B cell (primary cell): ENCODE results near the gene NPPA. TPM values are rescaled to one million over a fixed set of nuclear protein-coding genes. Genes with fewer than 3 reads are reported as not detected.

Experiments used
- ATAC-seq: fragments of 200-7000 bp; cut with Tn5 transposase; one replicate; pipeline ENCODE4 v1.10.0; 2021; ENCODE audit warnings: low read depth, mild to moderate bottlenecking, moderate number of reproducible peaks, moderate library complexity
- CTCF ChIA-PET: fragments of 350-600 bp; sonication (Branson Sonifier 250); formaldehyde crosslinking; loops from one replicate; lab custom pipeline; 2021; ENCODE audit warnings: antibody characterized with exemption, inconsistent platforms; lab: Charles Lee
- POLR2A ChIA-PET: fragments of 350-600 bp; sonication (Branson Sonifier 250); formaldehyde crosslinking; loops from one replicate; lab custom pipeline; 2021; ENCODE audit warnings: antibody characterized with exemption; lab: Charles Lee
- DNase-seq: peaks from one replicate; pipeline ENCODE4 v3.0.0; 2013
- H2AFZ ChIP-seq: 2 replicates; pipeline ENCODE4 v1.6.1; 2012; ENCODE audit warnings: mild to moderate bottlenecking, low read depth, low read length; ENCODE audit not compliant: insufficient read depth, poor library complexity, severe bottlenecking
- H3K27ac ChIP-seq, 2 donors: 1 replicate in 1 of 2; 2 replicates in 1 of 2; pipeline ENCODE4 v1.5.1; 2012 to 2013; ENCODE audit warnings: low read length in 2 of 2, mild to moderate bottlenecking in 2 of 2, moderate library complexity in 1 of 2
- H3K27me3 ChIP-seq, 4 experiments: fragments of 200-600 bp in 1 of 4; sonication (generic) in 1 of 4; replicated peaks in 1 of 4; 1 replicate in 2 of 4; 2 replicates in 2 of 4; pipeline versions ENCODE4 v1.6.1 to v1.7.0; 2013 to 2016; ENCODE audit warnings: low read length in 3 of 4, mild to moderate bottlenecking in 2 of 4, mixed read lengths in 1 of 4, moderate library complexity in 1 of 4; ENCODE audit not compliant: insufficient read depth in 4 of 4, control insufficient read depth in 3 of 4; ENCODE audit errors: control extremely low read depth in 1 of 4
- H3K36me3 ChIP-seq, 2 experiments: replicated peaks in 1 of 2; 1 replicate in 1 of 2; 2 replicates in 1 of 2; pipeline versions ENCODE4 v1.6.1 to v1.7.1; 2013; ENCODE audit warnings: low read length in 1 of 2; ENCODE audit not compliant: insufficient read depth in 2 of 2, control insufficient read depth in 1 of 2; ENCODE audit errors: control extremely low read depth in 1 of 2, extremely low read depth in 1 of 2
- H3K4me1 ChIP-seq, 2 donors: fragments of 200-600 bp in 1 of 2; sonication (generic) in 1 of 2; 1 replicate in 1 of 2; 2 replicates in 1 of 2; pipeline versions ENCODE4 v1.5.1 to v1.6.1; 2013 to 2017; ENCODE audit warnings: low read length in 2 of 2; ENCODE audit not compliant: control insufficient read depth in 2 of 2, insufficient read depth in 2 of 2
- H3K4me2 ChIP-seq: replicated peaks from 2 replicates; pipeline ENCODE3; 2012; ENCODE audit warnings: mild to moderate bottlenecking, low read depth, low read length; ENCODE audit not compliant: poor library complexity, severe bottlenecking
- H3K4me3 ChIP-seq, 5 experiments: fragments of 200-600 bp in 1 of 5; sonication (generic) in 1 of 5; 1 replicate in 3 of 5; 2 replicates in 2 of 5; pipeline versions ENCODE4 v1.5.1 to v1.7.0; 2011 to 2016; ENCODE audit warnings: low read length in 4 of 5, mild to moderate bottlenecking in 4 of 5, low read depth in 2 of 5, control low read depth in 1 of 5, moderate library complexity in 1 of 5; ENCODE audit not compliant: insufficient read depth in 1 of 5; ENCODE audit errors: control extremely low read depth in 1 of 5, extremely low read depth in 1 of 5
- H3K79me2 ChIP-seq: fragments of 200-600 bp; sonication (generic); one replicate; pipeline ENCODE4 v1.6.0; 2016; ENCODE audit warnings: low read length; ENCODE audit not compliant: control insufficient read depth, insufficient read depth
- H3K9ac ChIP-seq: fragments of 200-600 bp; sonication (generic); 2 replicates; pipeline ENCODE4 v1.6.1; 2017; ENCODE audit warnings: mild to moderate bottlenecking, low read length, moderate library complexity
- H3K9me3 ChIP-seq, 3 donors: one replicate each; pipeline versions ENCODE4 v1.6.1 to v1.7.1; 2013; ENCODE audit warnings: low read length in 2 of 3; ENCODE audit not compliant: control insufficient read depth in 2 of 3, insufficient read depth in 1 of 3; ENCODE audit errors: control extremely low read depth in 1 of 3
- H4K20me1 ChIP-seq: 2 replicates; pipeline ENCODE4 v1.6.0; 2012; ENCODE audit warnings: mild to moderate bottlenecking, low read length; ENCODE audit not compliant: insufficient read depth, control insufficient read depth, poor library complexity, severe bottlenecking
- H3K27ac Mint-ChIP-seq: one replicate; pipeline ENCODE4 v1.8.0; 2021; ENCODE audit warnings: mixed read lengths
- H3K27me3 Mint-ChIP-seq: one replicate; pipeline ENCODE4 v1.8.0; 2021; ENCODE audit warnings: mixed read lengths
- H3K4me1 Mint-ChIP-seq: one replicate; pipeline ENCODE4 v1.8.0; 2021; ENCODE audit warnings: mixed read lengths
- H3K4me3 Mint-ChIP-seq: one replicate; pipeline ENCODE4 v1.8.0; 2021; ENCODE audit warnings: mixed read lengths
- H3K9me3 Mint-ChIP-seq: one replicate; pipeline ENCODE4 v1.8.0; 2022; ENCODE audit warnings: mixed read lengths; ENCODE audit not compliant: insufficient read depth
- EZH2 ChIP-seq: IDR thresholded peaks from 2 replicates; pipeline ENCODE4 v1.6.1; 2012; ENCODE audit warnings: borderline replicate concordance, low read depth, mild to moderate bottlenecking, moderate library complexity, low read length; ENCODE audit not compliant: insufficient read depth, poor library complexity, severe bottlenecking
- WGBS: methylation state at CpG from one replicate; pipeline ENCODE4 v1.1.5; 2013; ENCODE audit warnings: missing lambda C conversion rate; ENCODE audit not compliant: insufficient coverage; 5-methylcytosine and 5-hydroxymethylcytosine counted together
- intact Hi-C: fragments of 100-400 bp; cut with micrococcal nuclease; formaldehyde crosslinking; loops from one replicate; pipeline ENCODE4 v1.10.0; 2022
- polyA plus RNA-seq: library from polyadenylated mRNA; depleted of rRNA; stranded (reverse); fragments of >200 nt; gene quantifications from 2 replicates; pipeline ENCODE4 v1.2.3, GENCODE V29; 2012
- total RNA-seq, 2 donors: library from RNA; stranded (reverse); fragments of 120-200 nt in 1 of 2; gene quantifications; 1 replicate in 1 of 2; 2 replicates in 1 of 2; pipeline versions ENCODE4 v1.2.3 to v1.2.4, GENCODE V29; 2013 to 2022
- TF ChIP-seq, protein P1 (sequence below): fragments of 200-600 bp; IDR thresholded peaks from one replicate; pipeline ENCODE4 v1.8.0; 2022; ENCODE audit warnings: antibody characterized with exemption, mild to moderate bottlenecking

NPPA gene
- total and polyA plus RNA-seq, 2 donors (not counting 1 experiment from before 2014, with no cell fraction given) = not detected

- H3K4me3 Mint-ChIP-seq = peak overlapping the region; percentile 13
- H3K4me1 Mint-ChIP-seq = peaks cover 27% of the 10 kb centered on the region
- H3K36me3 ChIP-seq = peaks cover 1 to 69% of the 10 kb centered on the region in 2 experiments
- peak; percentile 40 for ATAC-seq
- H3K9me3 Mint-ChIP-seq = no peaks in the 10 kb centered on the region
- POLR2A ChIA-PET = no interaction called here
- DNase-seq = peak; percentile 39
- peak overlapping the region in 1 of 2 donors; percentile 13 for H3K27ac ChIP-seq
- peaks cover 14 to 22% of the 10 kb centered on the region in 2 donors for H3K4me1 ChIP-seq
- no peak overlapping the region for H2AFZ ChIP-seq
- CTCF ChIA-PET = interaction anchor here (0.8 to 1.5 kb wide), 3 partner anchors 11 to 51 kb away, joined by 3 read pairs; no protein-coding TSS in a partner anchor
- WGBS = 26% methylated on average over 13 of the region's 19 CpGs
- no peak overlapping the region for H3K4me3 ChIP-seq
- H3K4me2 ChIP-seq = peak overlapping the region; percentile 50
- intact Hi-C loops = no loop called here
- peak overlapping the region; percentile 69 for H3K27ac Mint-ChIP-seq
- H4K20me1 ChIP-seq = peaks cover 27% of the 10 kb centered on the region
- H3K27me3 ChIP-seq = no peaks in the 10 kb centered on the region
- TF ChIP-seq, protein P1, sequence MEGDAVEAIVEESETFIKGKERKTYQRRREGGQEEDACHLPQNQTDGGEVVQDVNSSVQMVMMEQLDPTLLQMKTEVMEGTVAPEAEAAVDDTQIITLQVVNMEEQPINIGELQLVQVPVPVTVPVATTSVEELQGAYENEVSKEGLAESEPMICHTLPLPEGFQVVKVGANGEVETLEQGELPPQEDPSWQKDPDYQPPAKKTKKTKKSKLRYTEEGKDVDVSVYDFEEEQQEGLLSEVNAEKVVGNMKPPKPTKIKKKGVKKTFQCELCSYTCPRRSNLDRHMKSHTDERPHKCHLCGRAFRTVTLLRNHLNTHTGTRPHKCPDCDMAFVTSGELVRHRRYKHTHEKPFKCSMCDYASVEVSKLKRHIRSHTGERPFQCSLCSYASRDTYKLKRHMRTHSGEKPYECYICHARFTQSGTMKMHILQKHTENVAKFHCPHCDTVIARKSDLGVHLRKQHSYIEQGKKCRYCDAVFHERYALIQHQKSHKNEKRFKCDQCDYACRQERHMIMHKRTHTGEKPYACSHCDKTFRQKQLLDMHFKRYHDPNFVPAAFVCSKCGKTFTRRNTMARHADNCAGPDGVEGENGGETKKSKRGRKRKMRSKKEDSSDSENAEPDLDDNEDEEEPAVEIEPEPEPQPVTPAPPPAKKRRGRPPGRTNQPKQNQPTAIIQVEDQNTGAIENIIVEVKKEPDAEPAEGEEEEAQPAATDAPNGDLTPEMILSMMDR = no peak
- TF ChIP-seq EZH2 = no peak
- H3K9me3 ChIP-seq = no peaks in the 10 kb centered on the region
- no peak overlapping the region for H3K9ac ChIP-seq
- no peaks in the 10 kb centered on the region for H3K27me3 Mint-ChIP-seq
- no peaks in the 10 kb centered on the region for H3K79me2 ChIP-seq
These were observed 5.2 kb downstream of the NPPA start for GRCh38 chr1:11842154-11843041.
